Activated T-cell treated with anti-CD3 and anti-CD28 coated beads, Interleukin-2, amount 50 U/mL, for 1 hour (primary cell): ENCODE results near the gene PPHLN1.

Experiments used
- DNase-seq: peaks from one replicate; pipeline ENCODE4 v3.0.0-alpha.2; 2020

PPHLN1 gene

GRCh38 chr12:42484996-42485395 is 159.0 kb downstream of the PPHLN1 start:
- DNase-seq = no peak

- no peak for DNase-seq
Observed at GRCh38 chr12:42485823-42486222, 159.9 kb downstream of the PPHLN1 start.

GRCh38 chr12:42486407-42486806 is 160.4 kb downstream of the PPHLN1 start:
- DNase-seq = no peak

GRCh38 chr12:42490261-42490842 is 164.4 kb downstream of the PPHLN1 start:
- no peak for DNase-seq
